ENCODE measurements around the gene THOC6.

THOC6 gene

GRCh38 chr16:2979669-2980226, 44.1 kb upstream of the THOC6 start:
- peak overlapping the region; percentile 70 for H3K4me3 ChIP-seq (ENCODE audit: low read length)
- DNase-seq (ENCODE audit: low read depth): no peak
- TF ChIP-seq CTCF (conservative IDR thresholded peaks at IDR 0.05; ENCODE audit: low read depth, low read length): no peak

GRCh38 chr16:2980227-2981176, 43.3 kb upstream of the THOC6 start, which contains the start of gene PKMYT1:
Gene PKMYT1, minus strand, starts transcription at chr16:2980446. Its CDS starts 789 bp downstream, at chr16:2979657.
- DNase-seq (ENCODE audit: low read depth): no peak
- peak within 1 kb of the TSS; percentile 70 for H3K4me3 ChIP-seq (ENCODE audit: low read length)
- TF ChIP-seq CTCF (conservative IDR thresholded peaks at IDR 0.05; ENCODE audit: low read depth, low read length): no peak

- no peak for DNase-seq (ENCODE audit: low read depth)
- no peak overlapping the region for H3K4me3 ChIP-seq (ENCODE audit: low read length)
- TF ChIP-seq CTCF (conservative IDR thresholded peaks at IDR 0.05; ENCODE audit: low read depth, low read length): no peak
Measured at GRCh38 chr16:2981177-2981898, 42.5 kb upstream of the THOC6 start.

GRCh38 chr16:2981899-2982250, 42.0 kb upstream of the THOC6 start:
- DNase-seq (ENCODE audit: low read depth): no peak
- H3K4me3 ChIP-seq (ENCODE audit: low read length): no peak overlapping the region
- no peak for TF ChIP-seq CTCF (conservative IDR thresholded peaks at IDR 0.05; ENCODE audit: low read depth, low read length)

GRCh38 chr16:2982402-2982801, 41.4 kb upstream of the THOC6 start:
- TF ChIP-seq CTCF (conservative IDR thresholded peaks at IDR 0.05; ENCODE audit: low read depth, low read length): no peak
- DNase-seq (ENCODE audit: low read depth): no peak
- no peak overlapping the region for H3K4me3 ChIP-seq (ENCODE audit: low read length)

GRCh38 chr16:2983706-2984136, 40.1 kb upstream of the THOC6 start:
- DNase-seq (ENCODE audit: low read depth): no peak
- H3K4me3 ChIP-seq (ENCODE audit: low read length): peak overlapping the region; percentile 17
- peak; percentile 67 for TF ChIP-seq CTCF (conservative IDR thresholded peaks at IDR 0.05; ENCODE audit: low read depth, low read length)
